Measurements from ENCODE around the gene UMAD1. TPM values are rescaled to one million over a fixed set of nuclear protein-coding genes. Genes with fewer than 3 reads are reported as not detected.

The UMAD1 gene
- total and polyA plus RNA-seq, 2 of the 13 experiments (the other 11 are each of a cell fraction or from before 2014, with no cell fraction given): 16.8 to 17.6 TPM

- TF ChIP-seq LRRFIP1 (CRISPR knock-in tag; conservative IDR thresholded peaks at IDR 0.05) (no peak), ZFP91 (CRISPR knock-in tag; IDR thresholded peaks at IDR 0.05; ENCODE audit: borderline replicate concordance) (no peak), ZNF576 (CRISPR knock-in tag; IDR thresholded peaks at IDR 0.05) (no peak), KLF16 (CRISPR knock-in tag; IDR thresholded peaks at IDR 0.05) (no peak), SALL1 (CRISPR knock-in tag; IDR thresholded peaks at IDR 0.05) (peak; percentile 55; the same call in 1 of the 2 replicates), DRAP1 (CRISPR knock-in tag; IDR thresholded peaks at IDR 0.05) (no peak), THAP8 (CRISPR knock-in tag; IDR thresholded peaks at IDR 0.05; ENCODE audit: borderline replicate concordance) (no peak), NCOA2 (CRISPR knock-in tag; IDR thresholded peaks at IDR 0.05) (peak; percentile 60; the same call in 1 of the 2 replicates), PLSCR1 (CRISPR knock-in tag; IDR thresholded peaks at IDR 0.05; ENCODE audit: borderline replicate concordance) (no peak), ZNF383 (CRISPR knock-in tag; IDR thresholded peaks at IDR 0.05; ENCODE audit: borderline replicate concordance) (no peak), ZNF326 (CRISPR knock-in tag; IDR thresholded peaks at IDR 0.05; ENCODE audit: borderline replicate concordance) (no peak), PAF1 (CRISPR knock-in tag; IDR thresholded peaks at IDR 0.05) (no peak), FLYWCH1 (CRISPR knock-in tag; IDR thresholded peaks at IDR 0.05) (no peak), SP1 (IDR thresholded peaks at IDR 0.05) (no peak), SP1 (CRISPR knock-in tag; IDR thresholded peaks at IDR 0.05) (no peak), PATZ1 (CRISPR knock-in tag; IDR thresholded peaks at IDR 0.05) (no peak), ZEB1 (IDR thresholded peaks at IDR 0.05; ENCODE audit: insufficient replicate concordance, low read depth) (no peak), KDM6A (CRISPR knock-in tag; IDR thresholded peaks at IDR 0.05; ENCODE audit: low read depth) (no peak), NR2C2 (CRISPR knock-in tag; IDR thresholded peaks at IDR 0.05; ENCODE audit: borderline replicate concordance) (0 out of 2 replicates have a peak, but pooled peaks have one; percentile 34), ZFP41 (CRISPR knock-in tag; IDR thresholded peaks at IDR 0.05; ENCODE audit: borderline replicate concordance) (no peak), NR1H2 (CRISPR knock-in tag; IDR thresholded peaks at IDR 0.05; ENCODE audit: borderline replicate concordance, low read depth) (no peak), HOXA3 (CRISPR knock-in tag; IDR thresholded peaks at IDR 0.05) (peak; percentile 22; the same call in 1 of the 2 replicates)
Observed at GRCh38 chr7:7647495-7648036, 7.0 kb downstream of the UMAD1 start (continued).
